Activated T-cell treated with anti-CD3 and anti-CD28 coated beads, Interleukin-2, amount 50 U/mL, for 24 hours (primary cell): ENCODE data around the gene KRTAP13-1.

ENCODE experiments used
- DNase-seq: peaks from one replicate; pipeline ENCODE4 v3.0.0-alpha.2; 2020
- H3K27ac Mint-ChIP-seq: 2 replicates; pipeline ENCODE4 v1.8.0; 2020; ENCODE audit warnings: mild to moderate bottlenecking, mixed read lengths
- H3K27me3 Mint-ChIP-seq: 2 replicates; pipeline ENCODE4 v1.8.0; 2020; ENCODE audit warnings: mixed read lengths
- H3K36me3 Mint-ChIP-seq: 2 replicates; pipeline ENCODE4 v1.8.0; 2020; ENCODE audit warnings: low read depth, mixed read lengths
- H3K4me1 Mint-ChIP-seq: 2 replicates; pipeline ENCODE4 v1.8.0; 2020; ENCODE audit warnings: low read depth, mixed read lengths
- H3K4me3 Mint-ChIP-seq: 2 replicates; pipeline ENCODE4 v1.8.0; 2020; ENCODE audit warnings: mild to moderate bottlenecking, moderate library complexity, mixed read lengths
- H3K9me3 Mint-ChIP-seq: 2 replicates; pipeline ENCODE4 v1.8.0; 2020; ENCODE audit warnings: mixed read lengths

KRTAP13-1 gene, protein sequence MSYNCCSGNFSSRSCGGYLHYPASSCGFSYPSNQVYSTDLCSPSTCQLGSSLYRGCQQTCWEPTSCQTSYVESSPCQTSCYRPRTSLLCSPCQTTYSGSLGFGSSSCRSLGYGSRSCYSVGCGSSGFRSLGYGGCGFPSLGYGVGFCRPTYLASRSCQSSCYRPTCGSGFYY

DNA sequence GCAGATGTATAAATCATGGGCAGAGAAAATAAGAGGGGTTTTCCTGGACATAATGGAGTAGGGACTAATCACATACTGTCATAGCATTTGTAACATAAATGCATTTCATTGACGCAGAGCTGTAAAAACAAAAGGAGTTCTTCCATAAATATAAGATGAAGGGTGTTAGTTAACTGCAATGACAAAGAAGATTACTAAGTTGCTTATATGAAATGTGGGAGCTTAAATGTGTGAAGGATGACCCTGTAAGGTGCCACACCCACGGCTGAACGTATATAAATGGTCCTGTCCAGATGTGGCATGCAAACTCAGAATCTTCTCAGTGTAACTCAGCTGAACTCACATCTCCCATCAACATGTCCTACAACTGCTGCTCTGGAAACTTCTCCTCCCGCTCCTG, at the start of gene KRTAP13-1:
KRTAP13-1 (plus strand) TSS at position 301 of the 400 bp plus-strand sequence; CDS start at position 357, 56 bp downstream.
- no peak within 1 kb of the TSS for H3K27ac Mint-ChIP-seq
- H3K36me3 Mint-ChIP-seq, result no peaks in the 10 kb centered on the region
- H3K9me3 Mint-ChIP-seq, result no peaks in the 10 kb centered on the region
- peaks cover 6% of the 10 kb centered on the region for H3K27me3 Mint-ChIP-seq
- no peaks in the 10 kb centered on the region for H3K4me1 Mint-ChIP-seq
- H3K4me3 Mint-ChIP-seq, result no peak within 1 kb of the TSS
- no peak for DNase-seq

DNA sequence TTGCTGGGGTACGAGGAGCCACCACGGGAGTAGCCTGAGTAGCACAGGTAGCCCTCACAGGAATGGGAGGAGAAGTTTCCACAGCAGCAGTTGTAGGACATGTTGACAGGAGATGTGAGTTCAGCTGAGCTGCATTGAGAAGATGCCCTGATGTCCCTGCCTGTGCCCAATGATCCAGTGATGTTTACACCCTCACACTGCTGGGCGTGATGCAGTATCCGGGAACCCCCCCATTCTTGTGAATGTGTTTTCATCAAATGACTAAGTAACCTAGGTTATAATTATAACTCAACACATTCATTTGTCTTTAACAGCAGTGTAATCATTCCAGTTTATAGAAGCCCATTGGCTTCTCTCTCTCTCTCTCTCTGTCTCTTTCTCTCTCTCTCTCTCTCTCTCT, 47.3 kb upstream of the KRTAP13-1 start, which contains the start of gene KRTAP23-1:
KRTAP23-1 (minus strand) TSS at position 101 of the 400 bp plus-strand sequence; CDS start at position 101, 0 bp downstream.
- Mint-ChIP-seq H3K27ac (no peak within 1 kb of the TSS), H3K4me3 (no peak within 1 kb of the TSS), H3K36me3 (no peaks in the 10 kb centered on the region)

DNA sequence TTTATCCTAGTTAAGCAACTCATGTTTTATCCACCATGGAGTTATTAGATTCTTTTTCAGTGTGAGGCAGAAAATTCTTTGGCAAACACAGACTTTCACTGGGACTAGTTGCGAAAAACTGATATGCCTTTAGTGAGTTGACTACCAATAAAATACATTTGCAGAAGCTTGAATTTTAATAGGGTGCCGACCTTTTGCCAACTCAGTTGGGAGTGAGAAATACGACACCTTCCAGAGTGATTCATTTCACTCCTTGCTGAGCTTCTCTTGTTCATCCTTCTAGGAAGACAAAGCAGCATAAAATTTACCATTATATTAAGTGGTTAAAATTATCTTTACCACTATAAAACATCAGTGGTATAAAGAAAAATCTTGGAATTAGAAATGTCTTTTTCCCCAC, 46.3 kb upstream of the KRTAP13-1 start:
- DNase-seq, result no peak
- Mint-ChIP-seq H3K27ac (no peak overlapping the region), H3K27me3 (no peaks in the 10 kb centered on the region), H3K36me3 (no peaks in the 10 kb centered on the region), H3K4me3 (no peak overlapping the region), H3K4me1 (no peaks in the 10 kb centered on the region), H3K9me3 (no peaks in the 10 kb centered on the region)

More for the DNA sequence above, 47.3 kb upstream of the KRTAP13-1 start, which contains the start of gene KRTAP23-1:
- no peaks in the 10 kb centered on the region for H3K4me1 Mint-ChIP-seq
- no peak for DNase-seq
- no peaks in the 10 kb centered on the region for H3K27me3 Mint-ChIP-seq
- no peaks in the 10 kb centered on the region for H3K9me3 Mint-ChIP-seq

DNA sequence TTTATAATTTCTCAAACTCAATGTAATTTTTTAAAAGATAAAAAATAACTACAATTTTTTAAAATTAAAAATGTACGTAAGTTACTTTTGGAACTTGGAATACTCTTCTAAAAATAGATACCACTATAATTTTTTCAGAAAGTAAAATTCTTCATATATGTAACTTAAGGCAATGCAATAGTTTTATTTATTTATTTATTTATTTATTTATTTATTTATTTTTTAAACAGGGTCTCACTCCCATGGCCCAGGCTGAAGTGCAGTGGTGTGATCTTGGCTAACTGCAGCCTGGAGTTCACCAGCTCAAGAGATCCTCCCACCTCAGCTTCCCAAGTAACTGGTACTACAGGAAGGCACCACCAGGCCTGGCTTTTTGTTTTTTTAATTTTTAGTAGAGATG, 44.3 kb upstream of the KRTAP13-1 start:
- H3K27me3 Mint-ChIP-seq, result no peaks in the 10 kb centered on the region
- no peak overlapping the region for H3K27ac Mint-ChIP-seq
- H3K4me3 Mint-ChIP-seq, result no peak overlapping the region
- DNase-seq, result no peak
- H3K9me3 Mint-ChIP-seq, result no peaks in the 10 kb centered on the region
- no peaks in the 10 kb centered on the region for H3K4me1 Mint-ChIP-seq
- H3K36me3 Mint-ChIP-seq, result no peaks in the 10 kb centered on the region

DNA sequence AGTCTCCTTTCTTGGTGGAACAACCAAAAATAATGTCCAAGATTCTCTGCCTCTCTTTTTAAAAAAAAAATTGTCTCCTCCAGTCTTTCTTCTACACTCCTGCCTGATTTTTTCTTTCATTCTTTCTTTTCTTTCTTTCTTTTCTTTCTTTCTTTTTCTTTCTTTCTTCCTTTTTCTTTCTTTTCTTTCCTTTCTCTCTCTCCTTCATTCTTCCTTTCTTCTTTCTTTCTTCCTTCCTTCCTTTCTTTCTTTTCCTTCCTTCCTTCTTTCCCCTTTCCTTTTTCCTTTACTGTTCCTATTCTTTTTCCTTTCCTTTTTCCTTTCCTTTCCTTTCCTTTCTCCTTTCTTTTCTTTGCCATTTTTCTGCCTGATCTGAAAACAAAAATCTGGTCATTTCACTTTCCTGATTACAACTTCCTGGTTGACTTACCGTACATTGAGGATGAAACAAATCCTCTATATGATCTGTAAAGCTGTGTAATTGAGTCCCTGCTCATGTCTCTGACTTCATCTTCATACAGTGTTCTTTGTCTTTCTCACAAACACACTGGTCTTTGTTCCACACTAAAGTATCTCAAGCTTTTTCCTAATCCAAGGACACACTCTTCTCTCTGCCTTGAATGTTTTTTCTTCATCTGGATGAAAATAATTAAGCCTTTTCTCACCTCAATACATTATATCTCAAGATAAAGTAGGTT, 41.4 kb upstream of the KRTAP13-1 start:
- Mint-ChIP-seq H3K36me3 (no peaks in the 10 kb centered on the region), H3K27ac (no peak overlapping the region), H3K4me3 (no peak overlapping the region), H3K4me1 (no peaks in the 10 kb centered on the region), H3K27me3 (no peaks in the 10 kb centered on the region), H3K9me3 (no peaks in the 10 kb centered on the region)
- DNase-seq, result no peak

DNA sequence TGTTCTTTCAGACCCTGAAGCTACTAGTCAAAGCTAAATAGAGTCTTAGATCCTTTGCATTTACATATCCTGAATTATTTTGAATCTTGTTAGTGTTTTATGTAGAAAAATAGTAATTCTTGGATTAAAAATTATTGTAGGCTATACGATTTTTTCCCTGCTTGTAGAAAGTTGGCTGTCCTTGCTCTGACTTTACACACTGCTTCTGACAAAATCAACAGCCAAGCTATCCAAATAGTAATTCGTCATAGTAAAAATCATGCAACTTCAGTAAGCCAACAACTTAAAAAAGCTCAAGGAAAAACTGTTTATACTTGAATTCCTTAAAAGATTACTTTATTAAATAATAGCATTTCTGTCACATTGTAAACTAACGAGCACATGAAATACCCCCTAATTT, 39.9 kb upstream of the KRTAP13-1 start:
- H3K4me1 Mint-ChIP-seq, result no peaks in the 10 kb centered on the region
- H3K4me3 Mint-ChIP-seq, result no peak overlapping the region
- DNase-seq, result no peak
- H3K36me3 Mint-ChIP-seq, result no peaks in the 10 kb centered on the region
- H3K27ac Mint-ChIP-seq, result no peak overlapping the region
- no peaks in the 10 kb centered on the region for H3K9me3 Mint-ChIP-seq
- H3K27me3 Mint-ChIP-seq, result peaks cover 2% of the 10 kb centered on the region

DNA sequence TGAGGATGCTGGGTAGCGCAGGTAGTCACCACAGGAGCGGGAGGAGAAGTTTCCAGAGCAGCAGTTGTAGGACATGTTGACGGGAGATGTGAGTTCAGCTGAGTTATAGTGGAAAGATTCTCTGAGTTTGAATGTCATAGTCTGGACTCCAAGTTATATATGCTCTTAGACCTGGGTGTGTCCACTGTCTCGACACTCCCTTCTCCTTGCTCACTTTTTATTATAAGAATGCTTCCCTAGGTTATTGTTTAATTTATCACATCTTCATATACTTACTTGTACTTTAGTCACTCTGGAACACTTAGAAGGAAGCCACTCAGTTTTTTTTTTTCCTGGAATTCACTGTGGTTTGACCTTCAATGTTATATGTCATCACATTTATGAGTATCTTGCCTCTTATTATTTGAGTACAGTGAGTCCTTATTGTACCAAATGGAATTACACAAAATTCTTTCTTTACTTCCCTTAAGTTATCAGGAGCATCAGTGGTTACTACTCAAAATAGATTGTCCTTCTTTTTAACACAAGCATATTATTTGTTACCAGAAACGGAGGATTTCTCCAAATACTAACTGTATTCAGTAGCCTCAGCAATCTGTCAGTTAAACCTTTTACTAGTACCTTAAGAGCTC, 23.6 kb upstream of the KRTAP13-1 start, which contains the start of gene KRTAP13-2:
KRTAP13-2 (minus strand) TSS at position 133 of the 632 bp plus-strand sequence; CDS start at position 75, 58 bp downstream.
- no peak for DNase-seq
- Mint-ChIP-seq H3K27ac (no peak within 1 kb of the TSS), H3K4me3 (no peak within 1 kb of the TSS), H3K27me3 (no peaks in the 10 kb centered on the region), H3K4me1 (no peaks in the 10 kb centered on the region), H3K9me3 (no peaks in the 10 kb centered on the region), H3K36me3 (no peaks in the 10 kb centered on the region)

DNA sequence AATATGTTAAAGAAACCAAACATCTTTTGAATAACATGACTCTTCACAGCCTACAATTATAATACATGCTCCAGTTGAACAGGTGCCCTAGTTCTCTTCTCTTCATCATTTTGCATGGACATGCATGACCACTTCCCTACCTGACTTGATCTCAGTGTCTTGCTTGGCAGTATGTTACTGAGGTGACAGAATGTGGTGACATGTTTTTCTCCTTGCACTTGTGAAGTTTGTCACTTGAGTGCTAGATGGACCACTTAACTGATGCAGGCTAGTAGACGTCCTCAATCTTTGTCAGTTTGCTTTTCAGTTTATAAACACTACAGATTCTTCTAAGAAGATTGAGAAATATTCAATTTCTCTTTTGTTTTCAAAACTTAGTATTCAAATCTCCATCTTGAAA, 13.6 kb upstream of the KRTAP13-1 start:
- Mint-ChIP-seq H3K27ac (no peak overlapping the region), H3K9me3 (no peaks in the 10 kb centered on the region), H3K36me3 (no peaks in the 10 kb centered on the region), H3K27me3 (peaks cover 7% of the 10 kb centered on the region), H3K4me1 (no peaks in the 10 kb centered on the region), H3K4me3 (no peak overlapping the region)
- DNase-seq, result no peak

DNA sequence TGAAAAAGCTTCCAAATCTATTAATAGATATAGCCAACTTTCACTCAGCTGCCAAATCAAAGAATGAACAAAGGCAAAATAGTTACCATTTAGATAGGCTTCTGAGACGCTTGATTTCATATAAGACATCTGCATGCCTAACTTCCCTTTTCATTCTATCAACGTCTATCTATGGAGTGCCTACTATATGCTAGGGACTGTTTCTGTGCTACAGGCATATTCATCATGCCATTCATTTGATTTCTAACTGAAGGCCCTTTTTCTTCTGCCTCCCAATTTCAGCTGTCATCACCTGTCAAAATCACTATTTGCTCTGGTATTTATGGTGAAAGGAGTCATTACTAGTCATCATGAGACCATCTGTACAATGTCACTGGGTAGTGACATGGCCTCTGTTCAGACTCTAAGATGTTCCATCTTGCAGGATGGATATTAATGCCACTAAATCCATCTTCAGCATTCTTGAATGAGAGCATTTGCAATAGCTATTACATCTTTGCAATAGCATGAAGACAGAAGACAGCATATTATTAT, 4.3 kb upstream of the KRTAP13-1 start:
- Mint-ChIP-seq H3K27ac (no peak overlapping the region), H3K27me3 (no peaks in the 10 kb centered on the region), H3K4me3 (no peak overlapping the region), H3K36me3 (no peaks in the 10 kb centered on the region), H3K9me3 (peaks cover 3% of the 10 kb centered on the region), H3K4me1 (no peaks in the 10 kb centered on the region)
- DNase-seq, result no peak

DNA sequence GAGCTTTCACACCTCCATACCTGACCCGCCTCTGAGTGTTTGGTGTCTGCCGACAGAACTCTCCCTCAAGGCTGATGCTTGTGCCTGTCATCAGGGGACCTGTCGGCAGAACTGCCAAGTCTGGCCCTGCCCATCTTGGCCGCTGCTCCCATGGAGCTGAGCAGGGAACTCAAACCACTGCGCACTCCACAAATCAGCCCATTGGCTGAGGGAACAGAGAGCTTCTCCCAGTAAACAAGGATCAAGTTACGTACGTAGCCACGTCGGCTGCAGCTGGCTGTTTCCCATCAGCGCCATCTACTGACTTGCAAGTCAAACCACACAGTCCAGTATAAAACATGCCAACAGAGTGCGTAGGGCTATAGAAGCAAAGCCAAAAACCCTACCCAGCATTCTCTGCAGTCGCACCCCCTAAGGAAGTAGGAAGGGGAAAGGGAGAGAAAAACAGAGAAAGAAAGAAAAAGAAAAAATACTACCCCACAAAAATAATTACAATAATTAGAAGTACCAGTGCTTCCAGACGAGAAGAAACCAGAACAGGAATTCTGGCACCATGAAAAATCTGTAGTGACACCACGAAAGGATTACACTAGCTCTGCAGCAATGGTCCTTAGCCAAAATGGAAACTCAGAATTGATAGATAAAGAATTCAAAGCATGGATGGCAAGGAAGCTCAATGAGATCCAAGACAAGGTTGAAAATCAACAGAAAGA, 13.1 kb downstream of the KRTAP13-1 start:
- Mint-ChIP-seq H3K27me3 (peaks cover 16% of the 10 kb centered on the region), H3K36me3 (no peaks in the 10 kb centered on the region), H3K9me3 (peaks cover 2% of the 10 kb centered on the region), H3K4me1 (no peaks in the 10 kb centered on the region), H3K4me3 (peak overlapping the region; percentile 25), H3K27ac (no peak overlapping the region)
- peak; percentile 32 for DNase-seq

DNA sequence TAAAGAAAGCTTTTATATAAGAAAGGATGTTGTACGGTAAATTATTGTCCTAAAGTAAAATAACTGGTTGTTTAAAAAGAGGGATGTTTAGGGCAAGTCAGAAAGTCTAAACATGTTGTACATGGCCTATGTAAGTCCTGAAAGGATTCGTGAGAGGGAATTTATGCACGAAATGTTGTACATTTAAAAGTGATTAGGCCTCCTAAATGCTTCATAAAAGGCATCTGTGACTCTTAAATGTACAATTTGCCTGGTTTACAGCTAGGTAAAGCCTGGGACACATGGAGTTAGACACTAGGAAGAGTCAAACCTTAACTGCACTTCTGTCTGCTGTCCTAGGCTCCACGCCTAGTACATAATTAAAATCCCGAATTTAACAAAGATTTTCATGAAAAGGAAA, 20.2 kb downstream of the KRTAP13-1 start:
- Mint-ChIP-seq H3K27ac (no peak overlapping the region), H3K36me3 (no peaks in the 10 kb centered on the region), H3K4me1 (no peaks in the 10 kb centered on the region)

DNA sequence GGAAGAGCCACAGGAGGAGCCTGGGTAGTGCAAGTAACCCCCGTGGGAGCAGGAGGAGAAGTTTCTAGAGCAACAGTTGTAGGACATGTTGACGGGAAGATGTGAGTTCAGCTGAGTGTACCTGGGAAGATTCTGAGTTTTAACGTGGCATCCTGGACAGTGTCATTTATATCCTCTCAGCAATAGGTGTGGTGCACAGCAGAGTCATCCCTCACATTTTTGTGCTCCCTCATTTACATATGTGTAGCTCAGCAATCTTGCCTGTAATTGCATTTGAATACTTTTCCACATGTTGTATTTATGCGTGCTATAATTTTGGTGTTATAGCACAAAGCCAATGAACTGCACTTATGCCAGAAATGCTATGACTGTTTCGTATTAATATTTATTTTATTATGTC, 30.0 kb downstream of the KRTAP13-1 start, which contains the start of gene KRTAP13-3:
KRTAP13-3 (minus strand) TSS at position 101 of the 400 bp plus-strand sequence; CDS start at position 87, 14 bp downstream.
- Mint-ChIP-seq H3K9me3 (no peaks in the 10 kb centered on the region), H3K27ac (no peak within 1 kb of the TSS), H3K4me1 (no peaks in the 10 kb centered on the region), H3K27me3 (peaks cover 5% of the 10 kb centered on the region), H3K36me3 (no peaks in the 10 kb centered on the region), H3K4me3 (no peak within 1 kb of the TSS)
- DNase-seq, result no peak

More for the DNA sequence above, 20.2 kb downstream of the KRTAP13-1 start:
- no peak overlapping the region for H3K4me3 Mint-ChIP-seq
- DNase-seq, result no peak
- no peaks in the 10 kb centered on the region for H3K9me3 Mint-ChIP-seq
- H3K27me3 Mint-ChIP-seq, result no peaks in the 10 kb centered on the region

DNA sequence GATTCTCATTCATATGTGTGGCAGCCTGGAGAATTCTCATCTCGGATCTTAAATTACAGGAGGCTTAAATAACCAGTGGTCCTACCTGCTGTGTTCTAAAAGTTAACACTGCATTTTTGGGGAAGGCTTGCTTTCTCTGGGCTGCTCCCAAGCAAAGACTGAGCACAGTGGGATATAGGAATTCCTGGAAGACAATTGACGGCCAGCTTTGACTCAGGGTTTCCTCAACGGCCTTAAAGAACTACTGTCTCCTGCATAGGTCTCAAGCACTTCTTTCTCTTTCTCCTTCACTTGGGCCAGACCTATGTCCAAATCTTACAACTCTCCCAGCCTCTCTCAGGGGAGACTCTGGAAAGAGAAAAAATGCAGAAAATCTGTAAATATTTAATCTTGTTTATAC, 30.9 kb downstream of the KRTAP13-1 start:
- DNase-seq, result no peak
- no peak overlapping the region for H3K4me3 Mint-ChIP-seq

DNA sequence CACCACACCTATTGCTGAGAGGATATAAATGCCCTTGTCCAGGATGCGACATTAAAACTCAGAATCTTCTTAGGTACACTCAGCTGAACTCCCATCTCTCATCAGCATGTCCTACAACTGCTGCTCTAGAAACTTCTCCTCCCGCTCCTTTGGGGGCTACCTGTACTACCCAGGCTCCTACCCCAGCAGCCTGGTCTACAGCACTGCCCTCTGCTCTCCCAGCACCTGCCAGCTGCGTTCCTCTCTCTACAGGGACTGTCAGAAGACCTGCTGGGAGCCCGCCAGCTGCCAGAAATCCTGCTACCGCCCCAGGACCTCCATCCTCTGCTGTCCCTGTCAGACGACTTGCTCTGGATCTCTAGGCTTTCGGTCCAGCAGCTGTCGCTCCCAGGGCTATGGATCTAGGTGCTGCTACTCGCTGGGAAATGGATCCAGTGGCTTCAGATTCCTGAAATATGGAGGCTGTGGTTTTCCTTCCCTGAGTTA, 34.4 kb downstream of the KRTAP13-1 start, which contains the start of gene KRTAP13-4:
KRTAP13-4 (plus strand) TSS at position 51 of the 486 bp plus-strand sequence; CDS start at position 107, 56 bp downstream.
- Mint-ChIP-seq H3K27ac (no peak within 1 kb of the TSS), H3K4me1 (no peaks in the 10 kb centered on the region), H3K27me3 (peaks cover 8% of the 10 kb centered on the region), H3K9me3 (no peaks in the 10 kb centered on the region), H3K4me3 (no peak within 1 kb of the TSS), H3K36me3 (no peaks in the 10 kb centered on the region)
- DNase-seq, result no peak

More for the DNA sequence above, 30.9 kb downstream of the KRTAP13-1 start:
- H3K27ac Mint-ChIP-seq, result no peak overlapping the region
- H3K9me3 Mint-ChIP-seq, result no peaks in the 10 kb centered on the region
- H3K27me3 Mint-ChIP-seq, result peaks cover 5% of the 10 kb centered on the region
- no peaks in the 10 kb centered on the region for H3K4me1 Mint-ChIP-seq
- H3K36me3 Mint-ChIP-seq, result no peaks in the 10 kb centered on the region
